HL-60 (cell line): Measurements from ENCODE around the gene ENDOU.

Experiments used
- DNase-seq, 2 experiments: peaks; one replicate each; pipeline ENCODE4 v3.0.0-alpha.2; 2010 to 2020; ENCODE audit warnings: low read depth in 1 of 2, low spot score in 1 of 2
- H3K27ac ChIP-seq: fragments of 250-450 bp; sonication (Bioruptor Pico); replicated peaks from 2 replicates; pipeline ENCODE4 v1.5.1; 2020; ENCODE audit warnings: mild to moderate bottlenecking, moderate library complexity
- H3K27me3 ChIP-seq: fragments of 250-450 bp; sonication (Bioruptor Pico); 2 replicates; pipeline ENCODE4 v1.5.1; 2021; ENCODE audit warnings: mild to moderate bottlenecking, moderate library complexity; ENCODE audit not compliant: insufficient read depth, poor library complexity, severe bottlenecking
- H3K4me3 ChIP-seq: replicated peaks from 2 replicates; pipeline ENCODE4 v1.5.1; 2011; ENCODE audit warnings: mild to moderate bottlenecking, control low read depth, low read length; ENCODE audit not compliant: insufficient read depth
- CTCF ChIP-seq: IDR thresholded peaks from one replicate; pipeline ENCODE4 v1.5.1; 2011; ENCODE audit warnings: low read length, control low read depth, inconsistent platforms; ENCODE audit not compliant: insufficient read depth
- GABPA ChIP-seq: IDR thresholded peaks from 2 replicates; pipeline ENCODE4 v1.6.1; 2012; ENCODE audit warnings: low read depth
- POLR2AphosphoS5 ChIP-seq: IDR thresholded peaks from 2 replicates; pipeline ENCODE4 v1.6.1; 2012; ENCODE audit warnings: low read depth
- REST ChIP-seq: IDR thresholded peaks from 2 replicates; pipeline ENCODE4 v1.6.1; 2012; ENCODE audit warnings: low read depth; ENCODE audit not compliant: insufficient replicate concordance
- SPI1 ChIP-seq: IDR thresholded peaks from 2 replicates; pipeline ENCODE4 v1.6.1; 2012; ENCODE audit warnings: low read depth, mild to moderate bottlenecking, borderline replicate concordance

ENDOU gene

GRCh38 chr12:47739297-47739696, 14.0 kb upstream of the ENDOU start:
- TF ChIP-seq GABPA (no peak), SPI1 (no peak), CTCF (no peak), REST (no peak), POLR2AphosphoS5 (no peak)
- no peak overlapping the region for H3K4me3 ChIP-seq
- H3K27me3 ChIP-seq, result no peaks in the 10 kb centered on the region
- no peak for DNase-seq
- H3K27ac ChIP-seq, result no peak overlapping the region

GRCh38 chr12:47737936-47738594, 12.8 kb upstream of the ENDOU start:
- no peak overlapping the region for H3K4me3 ChIP-seq
- no peak for DNase-seq
- no peaks in the 10 kb centered on the region for H3K27me3 ChIP-seq
- no peak for TF ChIP-seq POLR2AphosphoS5
- no peak for TF ChIP-seq SPI1
- no peak for TF ChIP-seq CTCF
- no peak for TF ChIP-seq REST
- TF ChIP-seq GABPA, result no peak
- no peak overlapping the region for H3K27ac ChIP-seq

- no peak for DNase-seq
- Histone ChIP-seq H3K4me3 (no peak overlapping the region), H3K27ac (no peak overlapping the region)
Observed at GRCh38 chr12:47736877-47737676, 11.8 kb upstream of the ENDOU start.

More at GRCh38 chr12:47736877-47737676, 11.8 kb upstream of the ENDOU start:
- no peak for TF ChIP-seq REST
- no peak for TF ChIP-seq SPI1
- TF ChIP-seq GABPA, result no peak
- no peak for TF ChIP-seq POLR2AphosphoS5
- TF ChIP-seq CTCF, result no peak
- H3K27me3 ChIP-seq, result no peaks in the 10 kb centered on the region
